A549 (cell line): ENCODE measurements around the gene SMIM20.

Experiments used
- CTCF ChIP-seq: fragments of >200 bp; sonication (Bioruptor Twin); formaldehyde crosslinking; IDR thresholded peaks from 3 replicates; pipeline ENCODE4 v1.5.1; 2016
- NR3C1 ChIP-seq: fragments of >200 bp; sonication (Bioruptor Twin); formaldehyde crosslinking; IDR thresholded peaks from 3 replicates; pipeline ENCODE4 v1.6.1; 2017

- TF ChIP-seq NR3C1 (no peak), CTCF (no peak)
These were observed 32.8 kb upstream of the SMIM20 start for GRCh38 chr4:25881193-25881592.
